Cardiac muscle cell (in vitro differentiated cells and primary cell): ENCODE results near the gene SNX14. TPM values are rescaled to one million over a fixed set of nuclear protein-coding genes. Genes with fewer than 3 reads are reported as not detected.

Experiments used
- DNase-seq, 2 donors: peaks; one replicate each; pipeline versions ENCODE4 v3.0.0 to v3.0.0-alpha.2; 2010 to 2017; ENCODE audit warnings: low read depth in 1 of 2, low spot score in 1 of 2
- H3K27ac ChIP-seq: fragments of 200-600 bp; sonication (generic); 2 replicates; pipeline ENCODE4 v1.5.1; 2016
- H3K27me3 ChIP-seq: fragments of 200-600 bp; sonication (generic); 2 replicates; pipeline ENCODE4 v1.6.0; 2016; ENCODE audit warnings: control low read depth
- H3K36me3 ChIP-seq: fragments of 200-600 bp; sonication (generic); 2 replicates; pipeline ENCODE4 v1.5.1; 2016; ENCODE audit warnings: control low read depth
- H3K4me1 ChIP-seq: fragments of 200-600 bp; sonication (generic); 2 replicates; pipeline ENCODE4 v1.8.1; 2017; ENCODE audit warnings: low read depth, mild to moderate bottlenecking, mixed run types
- H3K4me3 ChIP-seq: fragments of 200-600 bp; sonication (generic); 2 replicates; pipeline ENCODE4 v1.5.1; 2016; ENCODE audit warnings: mild to moderate bottlenecking
- H3K9me3 ChIP-seq: fragments of 200-600 bp; sonication (generic); 2 replicates; pipeline ENCODE4 v1.5.1; 2017; ENCODE audit warnings: low read depth, mild to moderate bottlenecking, control low read depth
- polyA plus RNA-seq: library from polyadenylated mRNA; unstranded; fragments of >200 nt; fragmentation: Nextera tagmentation; extraction: Ambion mirVana; gene quantifications from 2 replicates; pipeline ENCODE4 v1.2.1, GENCODE V29; 2016
- total RNA-seq: library from RNA; depleted of rRNA; stranded (reverse); fragments of >200 nt; gene quantifications from 2 replicates; pipeline ENCODE4 v1.2.3, GENCODE V29; 2016
- TF ChIP-seq, protein P1 (sequence below): IDR thresholded peaks from 2 replicates; pipeline ENCODE4 v1.5.1; 2012; ENCODE audit warnings: low read depth, mild to moderate bottlenecking, low read length

SNX14 gene
- total and polyA plus RNA-seq, 2 experiments from 2014 or later = 53.8 to 103 TPM

DNA sequence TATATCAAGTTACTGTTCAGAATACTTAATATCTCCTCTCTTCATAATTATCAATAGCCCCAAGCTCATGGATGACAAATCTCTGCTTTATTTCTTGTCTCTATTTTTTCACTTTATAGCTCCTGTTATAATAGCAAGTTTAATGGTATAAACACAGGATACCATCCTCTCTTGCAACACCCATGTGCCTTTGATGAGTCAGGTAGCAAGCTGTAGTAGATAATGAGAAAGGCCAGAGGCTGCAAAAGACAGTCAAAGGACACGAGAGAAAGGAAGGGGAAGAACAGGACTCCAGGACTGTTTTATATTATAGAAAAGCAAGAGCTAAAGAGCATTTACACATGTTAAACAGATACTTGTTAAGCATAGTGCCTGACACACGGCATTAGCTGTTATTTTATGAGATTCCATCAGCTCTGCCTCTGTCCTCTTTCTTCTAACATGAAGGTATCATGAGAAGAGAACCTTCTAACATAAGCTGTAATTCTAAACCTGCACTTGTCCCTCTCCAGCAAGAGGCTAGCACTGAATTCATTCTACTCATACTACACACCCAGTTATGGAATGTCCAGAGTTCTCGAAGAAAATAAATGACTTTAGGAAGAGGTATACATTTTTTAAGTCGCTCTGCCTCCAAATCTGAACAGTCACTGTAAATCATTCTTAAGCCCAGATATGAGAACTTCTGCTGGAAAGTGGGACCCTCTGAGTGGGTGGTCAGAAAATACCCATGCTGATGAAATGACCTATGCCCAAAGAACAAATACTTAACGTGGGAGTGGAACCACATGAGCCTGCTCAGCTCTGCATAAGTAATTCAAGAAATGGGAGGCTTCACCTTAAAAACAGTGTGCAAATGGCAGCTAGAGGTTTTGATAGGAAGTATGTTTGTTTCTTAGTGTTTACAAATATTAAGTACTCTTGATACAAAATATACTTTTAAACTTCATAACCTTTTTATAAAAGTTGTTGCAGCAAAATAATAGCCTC is 98.8 kb downstream of the SNX14 start:
- Histone ChIP-seq H3K4me3 (no peak overlapping the region), H3K4me1 (no peaks in the 10 kb centered on the region), H3K27me3 (no peaks in the 10 kb centered on the region), H3K36me3 (no peaks in the 10 kb centered on the region), H3K27ac (no peak overlapping the region), H3K9me3 (no peaks in the 10 kb centered on the region)
- DNase-seq = no peak
- TF ChIP-seq, protein P1, sequence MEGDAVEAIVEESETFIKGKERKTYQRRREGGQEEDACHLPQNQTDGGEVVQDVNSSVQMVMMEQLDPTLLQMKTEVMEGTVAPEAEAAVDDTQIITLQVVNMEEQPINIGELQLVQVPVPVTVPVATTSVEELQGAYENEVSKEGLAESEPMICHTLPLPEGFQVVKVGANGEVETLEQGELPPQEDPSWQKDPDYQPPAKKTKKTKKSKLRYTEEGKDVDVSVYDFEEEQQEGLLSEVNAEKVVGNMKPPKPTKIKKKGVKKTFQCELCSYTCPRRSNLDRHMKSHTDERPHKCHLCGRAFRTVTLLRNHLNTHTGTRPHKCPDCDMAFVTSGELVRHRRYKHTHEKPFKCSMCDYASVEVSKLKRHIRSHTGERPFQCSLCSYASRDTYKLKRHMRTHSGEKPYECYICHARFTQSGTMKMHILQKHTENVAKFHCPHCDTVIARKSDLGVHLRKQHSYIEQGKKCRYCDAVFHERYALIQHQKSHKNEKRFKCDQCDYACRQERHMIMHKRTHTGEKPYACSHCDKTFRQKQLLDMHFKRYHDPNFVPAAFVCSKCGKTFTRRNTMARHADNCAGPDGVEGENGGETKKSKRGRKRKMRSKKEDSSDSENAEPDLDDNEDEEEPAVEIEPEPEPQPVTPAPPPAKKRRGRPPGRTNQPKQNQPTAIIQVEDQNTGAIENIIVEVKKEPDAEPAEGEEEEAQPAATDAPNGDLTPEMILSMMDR = no peak

DNA sequence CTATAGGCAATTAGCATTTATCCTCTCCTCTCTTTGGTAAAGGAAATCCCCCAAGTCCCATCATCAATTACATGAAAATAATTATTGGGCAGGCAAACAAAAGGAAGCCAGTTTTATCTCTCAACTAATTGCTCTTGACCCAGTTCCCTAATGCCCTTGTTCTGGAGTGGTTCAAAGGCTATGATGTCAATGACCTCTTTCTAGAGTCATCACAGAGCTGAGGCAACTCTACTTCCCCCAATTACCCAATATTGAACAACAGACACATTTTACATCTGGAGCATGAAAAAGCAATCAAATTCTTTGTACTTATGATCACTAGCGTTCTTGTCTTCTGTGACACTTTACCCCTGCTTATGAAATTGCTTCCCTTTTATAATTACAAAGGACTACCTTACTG is 100.3 kb downstream of the SNX14 start:
- Histone ChIP-seq H3K4me3 (no peak overlapping the region), H3K36me3 (no peaks in the 10 kb centered on the region), H3K27me3 (no peaks in the 10 kb centered on the region), H3K27ac (no peak overlapping the region), H3K9me3 (no peaks in the 10 kb centered on the region), H3K4me1 (no peaks in the 10 kb centered on the region)
- no peak for DNase-seq
- TF ChIP-seq, protein P1 = no peak

DNA sequence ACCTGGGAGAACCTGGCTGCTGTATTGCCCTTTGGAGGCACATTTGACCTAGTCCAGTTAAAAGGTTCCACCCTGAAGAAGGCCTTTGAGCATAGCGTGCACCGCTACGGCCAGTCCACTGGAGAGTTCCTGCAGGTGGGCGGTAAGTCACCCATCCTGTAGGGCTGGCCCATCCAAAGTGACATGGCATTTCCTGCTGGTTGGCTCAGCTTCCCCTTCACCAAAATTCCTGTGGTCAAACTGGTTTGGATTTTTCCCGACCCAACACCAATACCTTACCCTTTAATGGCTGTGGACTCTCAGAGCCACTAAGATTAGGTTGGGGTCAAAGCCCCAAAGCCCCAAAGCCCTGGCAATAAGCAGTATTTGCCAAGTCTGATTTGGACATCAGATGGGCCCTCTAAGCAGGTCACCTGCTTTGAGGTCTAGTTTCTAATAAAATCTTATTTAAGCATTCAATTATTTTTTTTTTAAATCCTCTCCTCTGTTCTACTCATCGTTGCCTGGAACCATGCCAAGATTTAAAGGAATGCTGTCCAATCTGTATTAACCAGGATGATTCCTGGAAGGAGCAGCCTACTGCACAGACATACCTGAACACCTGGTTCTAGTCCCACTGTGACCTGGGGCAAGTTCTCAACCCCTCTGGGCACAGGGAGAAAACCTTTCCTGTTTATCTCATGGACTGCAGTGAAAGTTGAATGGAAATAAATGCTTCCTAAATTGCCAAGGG is 103.0 kb downstream of the SNX14 start:
- Histone ChIP-seq H3K27ac (no peak overlapping the region), H3K9me3 (no peaks in the 10 kb centered on the region), H3K4me1 (no peaks in the 10 kb centered on the region), H3K4me3 (no peak overlapping the region), H3K36me3 (no peaks in the 10 kb centered on the region), H3K27me3 (no peaks in the 10 kb centered on the region)
- peak in 1 of 2 donors; percentile 39 for DNase-seq
- TF ChIP-seq, protein P1 = no peak

DNA sequence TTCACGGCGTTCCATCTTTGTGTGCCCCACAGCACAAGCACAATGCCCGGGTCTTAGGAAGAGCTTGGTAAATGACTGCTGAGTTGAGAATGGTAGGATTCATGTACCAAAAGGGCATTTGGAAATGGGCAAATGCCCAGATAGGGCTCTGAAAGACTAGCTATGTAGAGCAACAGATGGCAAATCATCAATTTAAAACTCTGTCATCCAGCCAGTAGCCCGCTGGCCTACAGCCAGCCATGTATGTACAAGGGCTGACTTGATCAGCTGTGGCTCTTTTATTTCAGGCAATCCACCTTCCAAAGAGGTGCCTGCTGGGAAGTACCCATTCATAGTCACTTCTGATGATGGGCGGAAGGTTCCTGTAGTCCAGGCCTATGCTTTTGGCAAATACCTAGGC is 108.7 kb downstream of the SNX14 start:
- Histone ChIP-seq H3K9me3 (no peaks in the 10 kb centered on the region), H3K4me3 (no peak overlapping the region), H3K27ac (no peak overlapping the region), H3K36me3 (no peaks in the 10 kb centered on the region), H3K27me3 (no peaks in the 10 kb centered on the region), H3K4me1 (peaks cover 3% of the 10 kb centered on the region)
- TF ChIP-seq, protein P1 = no peak
- no peak for DNase-seq

DNA sequence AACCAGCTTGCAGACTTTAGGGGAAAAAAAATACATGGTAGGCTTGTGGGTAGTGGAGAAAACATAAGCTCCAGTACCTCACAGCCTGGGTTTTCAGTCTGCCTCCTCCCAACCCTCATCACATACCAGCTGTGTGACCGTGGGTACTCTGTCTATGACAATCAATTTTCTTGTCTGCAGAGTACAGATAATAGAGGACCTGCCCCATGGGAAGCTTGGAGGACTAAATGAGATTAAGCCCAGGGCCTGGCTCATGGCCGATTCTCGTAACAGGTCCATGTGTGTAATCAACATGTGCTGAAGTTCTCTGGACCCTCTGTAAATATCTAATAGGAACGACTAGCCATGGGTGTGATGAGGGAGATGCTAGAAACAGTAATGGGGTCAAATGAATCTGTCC is 109.8 kb downstream of the SNX14 start:
- TF ChIP-seq, protein P1 = no peak
- H3K4me1 ChIP-seq = peaks cover 3% of the 10 kb centered on the region
- no peak overlapping the region for H3K4me3 ChIP-seq
- no peak overlapping the region for H3K27ac ChIP-seq
- H3K36me3 ChIP-seq = no peaks in the 10 kb centered on the region
- no peaks in the 10 kb centered on the region for H3K9me3 ChIP-seq
- DNase-seq = no peak
- no peaks in the 10 kb centered on the region for H3K27me3 ChIP-seq
